Upper lobe of left lung (tissue), 4 donors: ENCODE measurements around the gene CFAP74.

ENCODE experiments used
- EP300 ChIP-seq, 4 donors: sonication (generic); formaldehyde crosslinking; IDR thresholded peaks; one replicate each; pipeline ENCODE4 v1.5.1; 2017; ENCODE audit warnings: antibody characterized with exemption in 4 of 4, control low read depth in 2 of 4
- POLR2AphosphoS5 ChIP-seq, 2 donors: sonication (generic); formaldehyde crosslinking; IDR thresholded peaks; one replicate each; pipeline ENCODE4 v1.5.1; 2017; ENCODE audit warnings: antibody characterized with exemption in 2 of 2

GRCh38 chr1:2037314-2037979 is 33.9 kb upstream of the CFAP74 start:
- TF ChIP-seq POLR2AphosphoS5 (IDR thresholded peaks at IDR 0.05): no peak
- no peak for TF ChIP-seq EP300 (IDR thresholded peaks at IDR 0.05)
